ENCODE results near the gene ICE1.

DNA sequence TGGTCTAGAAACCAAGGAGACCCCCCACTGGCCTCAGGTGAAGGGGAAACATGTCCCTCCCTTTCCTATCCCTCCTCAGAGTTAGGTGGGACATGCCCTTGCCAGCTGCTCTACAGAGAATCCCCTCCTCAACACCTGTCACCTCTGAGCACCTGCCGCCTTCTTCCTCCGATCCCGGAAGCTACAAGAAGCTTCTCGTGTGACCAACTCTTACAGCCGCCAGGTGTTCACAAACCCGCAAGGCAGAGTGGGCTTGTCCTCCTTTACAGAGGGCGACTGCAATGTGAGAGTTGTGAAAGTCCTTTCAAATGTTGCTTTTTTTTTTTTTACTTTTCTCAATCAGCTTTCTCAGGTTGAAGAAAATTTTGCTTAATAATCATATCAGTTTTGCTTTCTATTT lies 3.7 kb upstream of the ICE1 start:
- TF ChIP-seq POLR2AphosphoS5 (IDR thresholded peaks at IDR 0.05) (no peak), POLR2A (IDR thresholded peaks at IDR 0.05) (no peak)
- TF ChIP-seq, protein P1, sequence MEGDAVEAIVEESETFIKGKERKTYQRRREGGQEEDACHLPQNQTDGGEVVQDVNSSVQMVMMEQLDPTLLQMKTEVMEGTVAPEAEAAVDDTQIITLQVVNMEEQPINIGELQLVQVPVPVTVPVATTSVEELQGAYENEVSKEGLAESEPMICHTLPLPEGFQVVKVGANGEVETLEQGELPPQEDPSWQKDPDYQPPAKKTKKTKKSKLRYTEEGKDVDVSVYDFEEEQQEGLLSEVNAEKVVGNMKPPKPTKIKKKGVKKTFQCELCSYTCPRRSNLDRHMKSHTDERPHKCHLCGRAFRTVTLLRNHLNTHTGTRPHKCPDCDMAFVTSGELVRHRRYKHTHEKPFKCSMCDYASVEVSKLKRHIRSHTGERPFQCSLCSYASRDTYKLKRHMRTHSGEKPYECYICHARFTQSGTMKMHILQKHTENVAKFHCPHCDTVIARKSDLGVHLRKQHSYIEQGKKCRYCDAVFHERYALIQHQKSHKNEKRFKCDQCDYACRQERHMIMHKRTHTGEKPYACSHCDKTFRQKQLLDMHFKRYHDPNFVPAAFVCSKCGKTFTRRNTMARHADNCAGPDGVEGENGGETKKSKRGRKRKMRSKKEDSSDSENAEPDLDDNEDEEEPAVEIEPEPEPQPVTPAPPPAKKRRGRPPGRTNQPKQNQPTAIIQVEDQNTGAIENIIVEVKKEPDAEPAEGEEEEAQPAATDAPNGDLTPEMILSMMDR (IDR thresholded peaks at IDR 0.05), result no peak
